Measurements from ENCODE around the gene HEMK1.

The HEMK1 gene

GRCh38 chr3:50617096-50617791 is 47.9 kb downstream of the HEMK1 start, which contains the start of gene MAPKAPK3:
Gene MAPKAPK3, plus strand, starts transcription at chr3:50617151. Its CDS starts 415 bp downstream, at chr3:50617566.
- no peak for DNase-seq

- DNase-seq, result no peak
These were observed 48.7 kb downstream of the HEMK1 start for GRCh38 chr3:50617911-50618481.

GRCh38 chr3:50620420-50620819 is 51.1 kb downstream of the HEMK1 start:
- DNase-seq, result no peak

GRCh38 chr3:50620820-50621219 is 51.5 kb downstream of the HEMK1 start:
- no peak for DNase-seq

- no peak for DNase-seq
These were observed 53.6 kb downstream of the HEMK1 start for GRCh38 chr3:50622881-50623280.

GRCh38 chr3:50623840-50624474 is 54.6 kb downstream of the HEMK1 start:
- DNase-seq, result no peak

- no peak for DNase-seq
These were observed 55.3 kb downstream of the HEMK1 start for GRCh38 chr3:50624634-50625033.

- no peak for DNase-seq
These were observed 56.2 kb downstream of the HEMK1 start for GRCh38 chr3:50625231-50626182.

GRCh38 chr3:50626401-50626800 is 57.1 kb downstream of the HEMK1 start:
- DNase-seq, result no peak

- peak; percentile 45 for DNase-seq
These were observed 58.2 kb downstream of the HEMK1 start for GRCh38 chr3:50627407-50628051.

- DNase-seq, result no peak
These were observed 59.3 kb downstream of the HEMK1 start for GRCh38 chr3:50628601-50629000.

- DNase-seq, result no peak
These were observed 61.1 kb downstream of the HEMK1 start for GRCh38 chr3:50630394-50630793.

GRCh38 chr3:50630877-50631276 is 61.6 kb downstream of the HEMK1 start:
- DNase-seq, result peak; percentile 43

GRCh38 chr3:50632450-50632849 is 63.1 kb downstream of the HEMK1 start:
- DNase-seq, result no peak

GRCh38 chr3:50633230-50633790 is 64.0 kb downstream of the HEMK1 start:
- DNase-seq, result no peak

GRCh38 chr3:50635066-50635465 is 65.7 kb downstream of the HEMK1 start:
- no peak for DNase-seq

- DNase-seq, result no peak
These were observed 67.7 kb downstream of the HEMK1 start for GRCh38 chr3:50637011-50637410.

GRCh38 chr3:50637945-50638344 is 68.6 kb downstream of the HEMK1 start:
- no peak for DNase-seq

- peak; percentile 77 for DNase-seq
These were observed 69.8 kb downstream of the HEMK1 start for GRCh38 chr3:50639055-50639494.

GRCh38 chr3:50642382-50642781 is 73.1 kb downstream of the HEMK1 start:
- no peak for DNase-seq

- no peak for DNase-seq
These were observed 75.2 kb downstream of the HEMK1 start for GRCh38 chr3:50644561-50644960.

- no peak for DNase-seq
These were observed 76.1 kb downstream of the HEMK1 start for GRCh38 chr3:50645378-50645777.

Data from fibroblast of upper back skin (primary cell).